Measurements from ENCODE around the gene ADAMTS5.

- TF ChIP-seq CTCF (IDR thresholded peaks at IDR 0.05) (no peak), POLR2A (IDR thresholded peaks at IDR 0.05) (no peak), POLR2AphosphoS5 (IDR thresholded peaks at IDR 0.05) (no peak)
Observed at GRCh38 chr21:26920055-26920454, 46.8 kb downstream of the ADAMTS5 start.

All from stomach (tissue), 4 donors.